NT2/D1 (cell line): Measurements from ENCODE around the gene TUB.

Experiments used
- SUZ12 ChIP-seq: IDR thresholded peaks from 2 replicates; pipeline ENCODE4 v1.6.1; 2011; ENCODE audit not compliant: insufficient read length, insufficient read depth; ENCODE audit errors: extremely low read depth
- YY1 ChIP-seq: IDR thresholded peaks from 2 replicates; pipeline ENCODE4 v1.6.1; 2011; ENCODE audit not compliant: insufficient read length, insufficient read depth
- ZNF274 ChIP-seq: IDR thresholded peaks from 2 replicates; pipeline ENCODE4 v1.6.1; 2011; ENCODE audit warnings: mild to moderate bottlenecking, low read depth, low read length

- TF ChIP-seq SUZ12 (no peak), ZNF274 (no peak), YY1 (no peak)
Observed at GRCh38 chr11:8100605-8101004, 19.6 kb downstream of the TUB start.
